HepG2 (cell line): ENCODE measurements around the gene MRPL30. TPM values are rescaled to one million over a fixed set of nuclear protein-coding genes. Genes with fewer than 3 reads are reported as not detected.

Experiments
- DMAP1 ChIP-seq: IDR thresholded peaks from 2 replicates; pipeline ENCODE4 v1.6.1; 2016
- IKZF4 ChIP-seq: sonication (generic); formaldehyde crosslinking; IDR thresholded peaks from 2 replicates; pipeline ENCODE4 v1.5.1; 2020; ENCODE audit warnings: borderline replicate concordance, mild to moderate bottlenecking, low read depth, missing genetic modification reagents; ENCODE audit errors: not compliant biosample characterization
- IRF2 ChIP-seq: IDR thresholded peaks from 2 replicates; pipeline ENCODE4 v1.6.1; 2018; ENCODE audit warnings: missing genetic modification reagents, missing compliant biosample characterization
- MAF1 ChIP-seq: sonication (generic); formaldehyde crosslinking; IDR thresholded peaks from 2 replicates; pipeline ENCODE4 v1.5.0; 2020; ENCODE audit warnings: missing genetic modification reagents, borderline replicate concordance
- MLLT10 ChIP-seq: sonication (generic); formaldehyde crosslinking; IDR thresholded peaks from 2 replicates; pipeline ENCODE4 v1.4.0; 2020; ENCODE audit warnings: missing genetic modification reagents
- NR2C2 ChIP-seq: sonication (generic); formaldehyde crosslinking; IDR thresholded peaks from 2 replicates; pipeline ENCODE4 v1.4.0; 2020; ENCODE audit warnings: missing genetic modification reagents, mild to moderate bottlenecking, moderate library complexity, borderline replicate concordance
- SAP130 ChIP-seq: IDR thresholded peaks from 2 replicates; pipeline ENCODE4 v1.6.1; 2016; ENCODE audit warnings: low read depth
- SMAD9 ChIP-seq: sonication (generic); formaldehyde crosslinking; IDR thresholded peaks from 2 replicates; pipeline ENCODE4 v1.5.1; 2020; ENCODE audit warnings: mild to moderate bottlenecking, missing genetic modification reagents
- SRSF9 ChIP-seq: fragments of 200-400 bp; formaldehyde crosslinking; IDR thresholded peaks from 2 replicates; pipeline ENCODE4 v1.6.1; 2018; ENCODE audit warnings: borderline replicate concordance, mild to moderate bottlenecking, low read depth, low read length; ENCODE audit not compliant: insufficient read depth, poor library complexity, severe bottlenecking
- YEATS4 ChIP-seq: sonication (generic); formaldehyde crosslinking; IDR thresholded peaks from 2 replicates; pipeline ENCODE4 v1.4.0; 2020; ENCODE audit warnings: missing genetic modification reagents, borderline replicate concordance
- ZBTB20 ChIP-seq: sonication (generic); formaldehyde crosslinking; IDR thresholded peaks from 2 replicates; pipeline ENCODE4 v1.8.1; 2023; ENCODE audit warnings: missing genetic modification reagents, low read depth, mild to moderate bottlenecking, borderline replicate concordance
- ZBTB39 ChIP-seq: sonication (generic); formaldehyde crosslinking; IDR thresholded peaks from 2 replicates; pipeline ENCODE4 v1.5.0; 2020; ENCODE audit warnings: missing genetic modification reagents
- ZFP82 ChIP-seq: sonication (generic); formaldehyde crosslinking; IDR thresholded peaks from 2 replicates; pipeline ENCODE4 v1.5.1; 2020; ENCODE audit warnings: mild to moderate bottlenecking, missing genetic modification reagents, borderline replicate concordance
- ZGPAT ChIP-seq: IDR thresholded peaks from 2 replicates; pipeline ENCODE4 v1.6.1; 2016; ENCODE audit warnings: mild to moderate bottlenecking
- ZNF142 ChIP-seq: sonication (generic); formaldehyde crosslinking; IDR thresholded peaks from 2 replicates; pipeline ENCODE4 v1.4.0; 2020; ENCODE audit warnings: missing genetic modification reagents
- ZNF225 ChIP-seq: sonication (generic); formaldehyde crosslinking; IDR thresholded peaks from 2 replicates; pipeline ENCODE4 v1.4.0; 2020; ENCODE audit warnings: mild to moderate bottlenecking, missing genetic modification reagents
- ZNF468 ChIP-seq: sonication (generic); formaldehyde crosslinking; IDR thresholded peaks from 2 replicates; pipeline ENCODE4 v1.8.0; 2022; ENCODE audit warnings: mild to moderate bottlenecking, moderate library complexity, missing genetic modification reagents
- ZNF713 ChIP-seq: sonication (generic); formaldehyde crosslinking; IDR thresholded peaks from 2 replicates; pipeline ENCODE4 v1.4.0; 2020; ENCODE audit warnings: mild to moderate bottlenecking, missing genetic modification reagents
- ZNF746 ChIP-seq: sonication (generic); formaldehyde crosslinking; IDR thresholded peaks from 2 replicates; pipeline ENCODE4 v1.8.0; 2022; ENCODE audit warnings: mild to moderate bottlenecking, missing genetic modification reagents
- ZNF75D ChIP-seq: sonication (generic); formaldehyde crosslinking; IDR thresholded peaks from 2 replicates; pipeline ENCODE4 v1.8.1; 2023; ENCODE audit warnings: missing genetic modification reagents, mild to moderate bottlenecking, borderline replicate concordance
- polyA plus RNA-seq, 8 experiments: library from polyadenylated mRNA; depleted of rRNA in 3 of 8; stranded (reverse) in 7 of 8; unstranded in 1 of 8; fragments of >200 nt; fragmentation: Illumina TruSeq in 4 of 8; extraction: Trizol in 4 of 8; gene quantifications; 2 replicates each; pipeline versions ENCODE4 v1.2.1 to v1.2.3, GENCODE V29; 2011 to 2016; ENCODE audit warnings: low read depth in 4 of 8, missing spikeins in 1 of 8, mixed read lengths in 1 of 8; ENCODE audit not compliant: insufficient read depth in 1 of 8
- total RNA-seq, 5 experiments: library from RNA; depleted of rRNA; stranded (reverse); fragments of >200 nt; fragmentation: Illumina TruSeq; extraction: Trizol; gene quantifications; 2 replicates each; pipeline ENCODE4 v1.2.3, GENCODE V29; 2016; ENCODE audit warnings: low read depth in 1 of 5

Gene MRPL30
- total and polyA plus RNA-seq, 2 of the 13 experiments (the other 11 are each of a cell fraction or from before 2014, with no cell fraction given): 30.2 to 75.3 TPM

- TF ChIP-seq ZBTB20 (CRISPR knock-in tag) (peak; percentile 35; the same call in 1 of the 2 replicates), SRSF9 (no peak), IRF2 (CRISPR knock-in tag) (peak; percentile 95), ZFP82 (CRISPR knock-in tag) (peak; percentile 70; the same call in 1 of the 2 replicates), MLLT10 (0 out of 2 replicates have a peak, but pooled peaks have one; percentile 42), NR2C2 (peak; percentile 97), SMAD9 (peak; percentile 86), ZNF225 (CRISPR knock-in tag) (peak; percentile 92; the same call in 1 of the 2 replicates), IKZF4 (CRISPR knock-in tag) (peak; percentile 96), DMAP1 (CRISPR knock-in tag) (peak; percentile 99), ZNF75D (CRISPR knock-in tag) (no peak), MAF1 (CRISPR knock-in tag) (peak; percentile 92), ZNF468 (CRISPR knock-in tag) (no peak), ZNF713 (CRISPR knock-in tag) (peak; percentile 66; the same call in 1 of the 2 replicates), ZBTB39 (no peak), SAP130 (peak; percentile 99), ZNF142 (CRISPR knock-in tag) (peak; percentile 83; the same call in 1 of the 2 replicates), ZNF746 (CRISPR knock-in tag) (peak; percentile 89), ZGPAT (CRISPR knock-in tag) (peak; percentile 97), YEATS4 (CRISPR knock-in tag) (peak; percentile 99)
Observed at GRCh38 chr2:99154643-99155536, 26.1 kb upstream of the MRPL30 start, which contains the start of the genes LIPT1 and TSGA10 (continued).
